Measurements from ENCODE around the gene PRRT4.
A peak's percentile ranks its signal among the peaks of the same experiment; 100 is the strongest.

The PRRT4 gene

GRCh38 chr7:128361411-128362379, at the start of gene PRRT4:
TSS of gene PRRT4 (minus strand) at chr7:128361690.
- in situ Hi-C loops (cut with HindIII; ENCODE audit: low pct_ligation_motif_present, low pct_unique_long_range_greater_than_20kb, low sequenced_read_pairs): no loop called here
- peak; percentile 27 for DNase-seq

DNA sequence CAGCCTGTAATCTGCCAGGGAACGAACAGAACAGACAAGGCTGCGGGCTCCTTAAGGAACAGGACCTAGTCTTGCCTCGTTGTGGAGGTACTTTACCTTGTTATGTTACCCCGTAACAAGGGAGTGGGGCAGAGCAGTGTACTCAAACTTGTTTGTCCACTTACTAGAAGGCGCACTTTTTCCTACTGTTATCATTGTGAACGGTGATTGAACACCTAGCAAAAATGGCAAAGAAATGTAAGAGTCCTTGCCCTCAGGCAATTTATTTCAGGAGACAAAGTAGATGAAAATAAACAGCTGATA, 48.9 kb upstream of the PRRT4 start:
- no peak for DNase-seq
- in situ Hi-C loops (cut with HindIII; ENCODE audit: low pct_ligation_motif_present, low pct_unique_long_range_greater_than_20kb, low sequenced_read_pairs): no loop called here

- DNase-seq: peak; percentile 91
- in situ Hi-C loops (cut with HindIII; ENCODE audit: low pct_ligation_motif_present, low pct_unique_long_range_greater_than_20kb, low sequenced_read_pairs): no loop called here
Observed at GRCh38 chr7:128409596-128410450, 48.3 kb upstream of the PRRT4 start, which contains the start of gene IMPDH1. TSS of gene IMPDH1 (minus strand) at chr7:128409982. CDS start at chr7:128409901, 81 bp downstream.

DNA sequence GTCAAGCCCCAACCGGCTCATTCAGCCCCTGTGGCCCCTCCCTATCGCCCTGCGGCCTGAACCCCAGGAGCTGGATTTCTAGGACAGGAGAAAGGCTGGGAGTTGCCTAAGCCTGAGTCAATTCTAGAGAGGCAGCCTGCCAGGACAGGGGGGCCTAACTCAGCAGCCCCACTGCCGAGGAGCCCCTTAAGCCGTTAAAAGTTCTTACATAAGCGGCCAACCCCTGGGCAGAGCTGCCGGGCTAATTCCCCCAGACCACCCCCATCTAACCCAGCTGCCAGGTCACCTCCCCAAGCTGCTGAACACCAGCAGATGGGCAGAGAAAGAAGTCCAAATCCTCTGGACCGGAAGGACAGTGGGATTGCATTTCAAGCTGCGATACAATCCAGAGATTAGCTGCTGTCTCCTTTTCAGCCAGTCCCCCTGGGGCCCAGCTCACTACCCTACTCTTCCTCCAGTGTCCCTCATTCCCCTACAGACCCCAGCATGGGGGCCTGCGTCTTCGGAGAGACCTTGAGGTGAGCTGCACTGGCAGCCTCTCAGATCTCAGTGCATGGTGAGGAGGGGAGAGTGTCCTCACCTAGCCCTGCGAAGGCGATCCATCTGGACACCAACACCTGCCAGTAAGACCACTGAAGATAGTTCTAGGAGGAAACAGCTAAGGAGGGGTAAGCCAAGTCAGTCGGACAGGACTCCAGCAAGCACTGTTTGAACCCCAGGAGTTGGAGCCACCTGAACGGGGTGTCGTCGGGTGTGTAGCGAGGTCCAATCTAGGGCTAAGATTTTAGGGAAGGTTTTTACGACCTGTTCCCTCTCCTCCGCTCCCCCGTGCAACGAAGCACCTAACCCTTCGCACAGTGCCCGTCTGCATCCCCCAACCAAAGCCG, 47.5 kb upstream of the PRRT4 start:
- in situ Hi-C loops (cut with HindIII; ENCODE audit: low pct_ligation_motif_present, low pct_unique_long_range_greater_than_20kb, low sequenced_read_pairs): no loop called here
- DNase-seq: no peak

DNA sequence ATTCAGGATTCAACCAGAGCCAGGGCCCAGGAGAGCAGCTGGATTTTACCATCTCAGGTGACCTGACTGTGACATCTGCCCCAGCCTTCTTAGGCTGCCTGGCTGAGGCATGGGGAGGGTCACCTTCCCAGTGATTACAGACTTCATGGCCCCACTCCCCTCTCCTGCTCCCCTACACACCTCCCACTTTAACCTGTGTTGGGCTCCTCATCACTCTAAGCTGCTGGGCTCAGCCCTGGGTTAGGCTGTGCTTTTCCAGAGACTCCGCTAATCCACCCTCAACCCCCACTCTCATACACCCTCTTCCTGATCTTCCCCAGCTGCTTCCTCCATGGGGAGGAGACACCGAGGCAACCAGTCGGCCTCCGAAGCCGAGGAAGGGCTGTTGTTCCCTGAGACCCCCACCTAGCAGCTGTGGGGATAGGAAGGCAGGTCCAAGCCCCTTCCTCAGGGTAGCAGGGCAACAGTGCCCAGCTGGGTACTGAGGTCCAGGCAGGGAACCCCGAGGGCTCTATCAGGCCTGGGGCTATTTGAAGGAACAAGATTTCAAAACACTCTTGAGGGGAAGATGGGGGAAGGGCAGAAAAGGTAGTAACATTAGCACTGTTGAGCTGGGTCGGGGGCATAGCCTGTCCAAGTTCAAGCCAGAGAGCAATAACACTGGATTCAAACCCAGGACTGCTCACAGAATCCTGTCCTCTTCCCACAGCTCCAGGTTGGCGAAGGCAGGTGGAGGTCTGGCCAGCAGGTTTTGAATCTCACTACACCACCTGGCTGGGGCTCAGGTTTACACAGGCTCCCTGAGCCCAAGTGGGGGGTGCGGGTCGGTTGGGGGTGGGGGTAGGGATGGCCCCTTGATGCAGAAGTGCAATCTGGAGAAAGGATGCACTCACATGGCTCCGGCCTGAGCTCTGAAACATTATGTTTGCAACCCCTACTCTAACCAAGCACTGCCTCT, 46.5 kb upstream of the PRRT4 start:
- in situ Hi-C loops (cut with HindIII; ENCODE audit: low pct_ligation_motif_present, low pct_unique_long_range_greater_than_20kb, low sequenced_read_pairs): no loop called here
- no peak for DNase-seq

DNA sequence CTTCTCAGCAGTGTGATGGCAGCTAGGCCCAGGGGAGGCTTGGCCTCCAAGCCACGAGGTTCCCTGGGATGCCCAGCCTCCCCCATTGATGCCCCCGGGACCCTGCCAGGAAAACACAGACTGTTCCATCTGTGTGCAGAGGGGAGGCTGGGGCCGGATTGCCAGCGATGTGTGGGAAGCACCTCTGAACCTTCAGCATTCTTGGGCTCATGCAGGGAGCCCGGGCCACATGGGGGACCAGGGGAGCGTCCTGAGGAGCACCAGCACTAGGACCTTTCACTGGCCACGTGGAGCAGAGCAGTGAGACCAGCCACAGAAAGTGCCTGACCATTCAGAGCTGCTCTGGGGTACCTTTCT, 45.7 kb upstream of the PRRT4 start:
- no peak for DNase-seq
- in situ Hi-C loops (cut with HindIII; ENCODE audit: low pct_ligation_motif_present, low pct_unique_long_range_greater_than_20kb, low sequenced_read_pairs): no loop called here

DNA sequence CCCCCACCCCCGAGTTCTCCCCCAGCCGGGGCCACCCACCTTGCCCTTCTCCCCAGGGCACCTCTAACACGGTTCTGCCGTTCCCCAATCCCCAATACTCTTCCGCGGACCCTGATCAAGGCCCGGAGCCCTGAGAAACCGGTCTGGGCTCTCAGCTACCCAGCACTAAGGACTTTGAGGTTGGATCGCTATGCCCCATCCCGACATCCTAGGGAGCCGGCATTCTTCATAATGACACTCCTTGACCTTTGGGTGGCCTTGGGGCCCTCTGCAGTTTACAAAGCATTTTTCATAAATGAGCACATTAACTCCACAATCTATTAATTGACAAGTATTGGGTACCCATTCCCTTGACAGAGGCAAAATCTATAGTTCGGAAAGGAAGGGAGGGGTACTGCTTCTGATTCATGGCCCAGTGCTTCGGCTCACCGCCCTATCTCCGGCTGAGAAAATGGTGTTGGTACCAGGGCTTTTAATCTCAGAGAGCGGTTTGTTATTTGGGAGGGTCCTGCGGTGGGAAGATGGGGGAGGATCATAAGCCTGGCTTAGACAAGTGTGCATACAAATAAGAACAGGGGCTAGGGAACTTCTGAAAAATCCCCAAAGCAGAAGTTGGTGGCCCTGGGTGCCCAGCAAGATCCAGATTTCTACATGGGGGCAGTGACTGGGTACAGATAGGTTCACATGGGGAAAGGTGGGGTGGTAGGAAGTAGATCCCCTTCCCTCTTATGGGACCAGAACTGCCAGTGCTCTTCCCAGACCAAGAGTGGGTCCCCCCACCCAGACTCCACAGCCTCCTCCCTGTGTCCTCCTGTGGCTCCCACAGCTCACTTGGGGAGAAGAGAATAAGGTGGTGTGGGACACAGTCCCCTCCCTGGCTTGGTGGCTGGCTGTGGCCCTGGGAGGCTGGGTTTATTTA, 45.1 kb upstream of the PRRT4 start:
- no peak for DNase-seq
- in situ Hi-C loops (cut with HindIII; ENCODE audit: low pct_ligation_motif_present, low pct_unique_long_range_greater_than_20kb, low sequenced_read_pairs): no loop called here

- in situ Hi-C loops (cut with HindIII; ENCODE audit: low pct_ligation_motif_present, low pct_unique_long_range_greater_than_20kb, low sequenced_read_pairs): no loop called here
- peak; percentile 54 for DNase-seq
Observed at GRCh38 chr7:128405471-128406313, 44.2 kb upstream of the PRRT4 start.

DNA sequence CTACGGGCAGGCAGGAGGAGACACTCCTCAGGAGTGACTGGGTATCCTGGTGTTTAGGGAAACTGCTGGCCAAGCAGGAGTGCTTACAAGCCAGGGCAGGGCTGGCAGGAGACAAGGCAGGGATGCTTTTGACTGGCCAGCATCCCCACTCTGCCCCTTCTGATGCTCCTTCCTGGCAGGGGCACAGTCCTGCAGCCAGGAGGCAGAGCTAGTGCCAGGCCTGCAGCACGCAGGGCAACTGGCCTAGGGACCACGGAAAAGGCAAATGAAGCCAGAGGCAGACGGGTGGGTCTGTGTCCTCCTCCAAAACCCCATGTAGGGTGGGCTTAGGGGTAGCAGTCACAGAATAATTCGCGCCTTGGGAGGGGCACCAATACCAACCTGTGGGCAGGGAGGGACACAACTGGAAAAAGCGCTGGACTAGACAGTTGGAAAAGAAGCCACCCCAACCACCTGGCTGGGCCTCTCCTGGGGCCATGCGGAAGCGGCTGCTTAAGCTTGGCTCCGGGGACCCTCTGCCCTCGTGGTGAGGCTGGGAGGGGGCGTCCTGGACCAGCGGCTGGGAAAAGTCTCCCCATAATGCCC, 43.5 kb upstream of the PRRT4 start:
- in situ Hi-C loops (cut with HindIII; ENCODE audit: low pct_ligation_motif_present, low pct_unique_long_range_greater_than_20kb, low sequenced_read_pairs): no loop called here
- DNase-seq: peak; percentile 30

GRCh38 chr7:128404143-128404681, 42.7 kb upstream of the PRRT4 start:
- no peak for DNase-seq
- in situ Hi-C loops (cut with HindIII; ENCODE audit: low pct_ligation_motif_present, low pct_unique_long_range_greater_than_20kb, low sequenced_read_pairs): no loop called here

GRCh38 chr7:128403676-128404075, 42.2 kb upstream of the PRRT4 start:
- in situ Hi-C loops (cut with HindIII; ENCODE audit: low pct_ligation_motif_present, low pct_unique_long_range_greater_than_20kb, low sequenced_read_pairs): no loop called here
- DNase-seq: no peak

GRCh38 chr7:128402356-128402755, 40.9 kb upstream of the PRRT4 start:
- in situ Hi-C loops (cut with HindIII; ENCODE audit: low pct_ligation_motif_present, low pct_unique_long_range_greater_than_20kb, low sequenced_read_pairs): no loop called here
- no peak for DNase-seq

- in situ Hi-C loops (cut with HindIII; ENCODE audit: low pct_ligation_motif_present, low pct_unique_long_range_greater_than_20kb, low sequenced_read_pairs): no loop called here
Observed at GRCh38 chr7:128400566-128400965, 39.1 kb upstream of the PRRT4 start.

GRCh38 chr7:128399991-128400390, 38.5 kb upstream of the PRRT4 start:
- no peak for DNase-seq
- in situ Hi-C loops (cut with HindIII; ENCODE audit: low pct_ligation_motif_present, low pct_unique_long_range_greater_than_20kb, low sequenced_read_pairs): no loop called here

More at GRCh38 chr7:128400566-128400965, 39.1 kb upstream of the PRRT4 start:
- DNase-seq: no peak

- no peak for DNase-seq
- in situ Hi-C loops (cut with HindIII; ENCODE audit: low pct_ligation_motif_present, low pct_unique_long_range_greater_than_20kb, low sequenced_read_pairs): no loop called here
Observed at GRCh38 chr7:128398841-128399135, 37.3 kb upstream of the PRRT4 start.

Data from ACHN (cell line).